Lung (tissue), 12 donors: ENCODE results near the gene RSPO4. TPM values are rescaled to one million over a fixed set of nuclear protein-coding genes. Genes with fewer than 3 reads are reported as not detected.
A peak's percentile ranks its signal among the peaks of the same experiment; 100 is the strongest.

Experiments
- ATAC-seq: fragments of 200-7000 bp; cut with Tn5 transposase; one replicate; pipeline ENCODE4 v1.9.1; 2020; ENCODE audit warnings: moderate number of reproducible peaks; ENCODE audit not compliant: insufficient read depth, low FRiP score
- DNase-seq, 3 donors: peaks; one replicate each; pipeline ENCODE4 v3.0.0-alpha.2; 2013 to 2017
- H3K27ac ChIP-seq, 2 donors: one replicate each; pipeline ENCODE4 v1.5.1; 2013; ENCODE audit warnings: mild to moderate bottlenecking in 2 of 2, moderate library complexity in 2 of 2, control low read depth in 1 of 2, inconsistent platforms in 1 of 2, low read depth in 1 of 2, low read length in 1 of 2
- H3K27me3 ChIP-seq, 3 donors: one replicate each; pipeline ENCODE4 v1.5.1; 2013; ENCODE audit warnings: low read length in 2 of 3; ENCODE audit not compliant: control insufficient read depth in 3 of 3, insufficient read depth in 3 of 3
- H3K36me3 ChIP-seq, 4 donors: one replicate each; pipeline ENCODE4 v1.5.1; 2013; ENCODE audit warnings: low read length in 4 of 4, mild to moderate bottlenecking in 1 of 4, moderate library complexity in 1 of 4; ENCODE audit not compliant: control insufficient read depth in 4 of 4, insufficient read depth in 4 of 4
- H3K4me1 ChIP-seq, 5 donors: one replicate each; pipeline ENCODE4 v1.5.1; 2013; ENCODE audit warnings: low read length in 5 of 5, mild to moderate bottlenecking in 2 of 5, moderate library complexity in 1 of 5; ENCODE audit not compliant: control insufficient read depth in 5 of 5, insufficient read depth in 5 of 5
- H3K4me3 ChIP-seq: one replicate; pipeline ENCODE4 v1.5.1; 2013; ENCODE audit warnings: mild to moderate bottlenecking, control low read depth, moderate library complexity
- H3K9ac ChIP-seq, 2 donors: one replicate each; pipeline ENCODE4 v1.5.1; 2013; ENCODE audit warnings: low read length in 2 of 2, control low read depth in 1 of 2; ENCODE audit not compliant: insufficient read depth in 1 of 2
- H3K9me3 ChIP-seq, 4 donors: one replicate each; pipeline ENCODE4 v1.5.1; 2013; ENCODE audit warnings: low read length in 3 of 4, mild to moderate bottlenecking in 1 of 4, moderate library complexity in 1 of 4; ENCODE audit not compliant: control insufficient read depth in 4 of 4, insufficient read depth in 3 of 4
- CTCF ChIP-seq: IDR thresholded peaks from 2 replicates; pipeline ENCODE4 v1.5.1; 2012; ENCODE audit warnings: mild to moderate bottlenecking; ENCODE audit errors: control extremely low read depth, extremely low read depth
- WGBS, 2 donors: extraction: QIAGEN DNeasy Blood & Tissue Kit; methylation state at CpG; one replicate each; pipeline ENCODE4 v1.1.7; 2013; 5-methylcytosine and 5-hydroxymethylcytosine counted together
- polyA plus RNA-seq, 2 donors: library from polyadenylated mRNA; stranded (reverse); fragments of 200-250 nt; gene quantifications; one replicate each; pipeline ENCODE4 v1.2.1, GENCODE V29; 2013
- total RNA-seq, 2 donors: library from RNA; depleted of rRNA in 1 of 2; stranded (reverse); fragments of >200 nt in 1 of 2; gene quantifications; one replicate each; pipeline ENCODE4 v1.2.1, GENCODE V29; 2014 to 2021
- donor health status: control.
- donor health status: control.
- donor health status: Bipolar disorder and iron deficiency.
- donor health status: healthy.
- donor health status: DM: yes; HTN: yes; CAD: no.

The RSPO4 gene
- total and polyA plus RNA-seq, 4 donors: 1.00 to 7.4 (median 2.5) TPM

GRCh38 chr20:992801-993535, 9.1 kb downstream of the RSPO4 start:
- no peak overlapping the region for H3K4me3 ChIP-seq
- no peak for TF ChIP-seq CTCF

GRCh38 chr20:991850-992249, 10.3 kb downstream of the RSPO4 start:
- H3K9me3 ChIP-seq: no peaks in the 10 kb centered on the region
- no peaks in the 10 kb centered on the region for H3K36me3 ChIP-seq
- 61 to 68% methylated on average over 10 of the region's 10 CpGs for WGBS, 2 donors
- H3K27ac ChIP-seq: no peak overlapping the region
- ATAC-seq: no peak
- no peak overlapping the region for H3K4me3 ChIP-seq
- H3K4me1 ChIP-seq: peaks cover 0 to 8% (median 0%) of the 10 kb centered on the region in 5 donors
- H3K27me3 ChIP-seq: peaks cover 0 to 5% (median 0%) of the 10 kb centered on the region in 3 donors
- TF ChIP-seq CTCF: no peak
- H3K9ac ChIP-seq: no peak overlapping the region
- DNase-seq: no peak

More at GRCh38 chr20:992801-993535, 9.1 kb downstream of the RSPO4 start:
- WGBS, 2 donors: 85 to 93% methylated on average over 16 of the region's 16 CpGs
- no peaks in the 10 kb centered on the region for H3K36me3 ChIP-seq
- H3K9ac ChIP-seq: no peak overlapping the region
- peaks cover 0 to 3% (median 0%) of the 10 kb centered on the region in 3 donors for H3K27me3 ChIP-seq
- ATAC-seq (no peak), DNase-seq (no peak)
- H3K9me3 ChIP-seq: no peaks in the 10 kb centered on the region
- peaks cover 0 to 10% (median 0%) of the 10 kb centered on the region in 5 donors for H3K4me1 ChIP-seq
- no peak overlapping the region for H3K27ac ChIP-seq

GRCh38 chr20:990293-990959, 11.7 kb downstream of the RSPO4 start:
- peaks cover 0 to 8% (median 0%) of the 10 kb centered on the region in 5 donors for H3K4me1 ChIP-seq
- no peaks in the 10 kb centered on the region for H3K9me3 ChIP-seq
- H3K9ac ChIP-seq: no peak overlapping the region
- DNase-seq: peak in 2 of 3 donors; percentile 7 to 50
- 51 to 75% methylated on average over 6 of the region's 6 CpGs for WGBS, 2 donors
- no peak overlapping the region for H3K4me3 ChIP-seq
- peaks cover 0 to 5% (median 0%) of the 10 kb centered on the region in 3 donors for H3K27me3 ChIP-seq
- no peaks in the 10 kb centered on the region for H3K36me3 ChIP-seq
- no peak for ATAC-seq
- TF ChIP-seq CTCF: no peak
- no peak overlapping the region for H3K27ac ChIP-seq
